Gastroesophageal sphincter (tissue), 4 donors: ENCODE results near the gene EPS8L2. TPM values are rescaled to one million over a fixed set of nuclear protein-coding genes. Genes with fewer than 3 reads are reported as not detected.

Source experiments
- ATAC-seq: fragments of 150-250 bp; one replicate; pipeline ENCODE4 v1.9.1; 2016; ENCODE audit warnings: mild to moderate bottlenecking, moderate library complexity
- H3K27ac ChIP-seq, 4 donors: fragments of 200-600 bp; sonication (generic) in 3 of 4; 1 replicate in 3 of 4; 2 replicates in 1 of 4; pipeline ENCODE4 v1.5.1; 2016 to 2019
- H3K27me3 ChIP-seq: fragments of 200-600 bp; sonication (generic); one replicate; pipeline ENCODE4 v1.5.1; 2019
- H3K36me3 ChIP-seq, 2 donors: fragments of 200-600 bp; sonication (generic); one replicate each; pipeline ENCODE4 v1.5.1; 2019; ENCODE audit warnings: control low read depth in 1 of 2
- H3K4me1 ChIP-seq, 3 donors: fragments of 200-600 bp; sonication (generic); 1 replicate in 2 of 3; 2 replicates in 1 of 3; pipeline ENCODE4 v1.5.1; 2016 to 2019; ENCODE audit warnings: control low read depth in 2 of 3
- H3K4me3 ChIP-seq, 2 donors: fragments of 200-600 bp; sonication (generic); one replicate each; pipeline ENCODE4 v1.5.1; 2019; ENCODE audit warnings: mild to moderate bottlenecking in 1 of 2, moderate library complexity in 1 of 2
- H3K9me3 ChIP-seq, 3 donors: fragments of 200-600 bp; sonication (generic); one replicate each; pipeline ENCODE4 v1.5.1; 2017 to 2019; ENCODE audit warnings: control low read depth in 2 of 3
- CTCF ChIP-seq, 4 experiments: fragments of 200-600 bp in 2 of 4; fragments of 450-650 bp in 2 of 4; sonication (generic) in 1 of 4; IDR thresholded peaks; one replicate each; pipeline ENCODE4 v1.5.1; 2017 to 2019; ENCODE audit warnings: antibody characterized with exemption in 4 of 4, mild to moderate bottlenecking in 2 of 4, moderate library complexity in 2 of 4
- EP300 ChIP-seq: sonication (generic); formaldehyde crosslinking; IDR thresholded peaks from one replicate; pipeline ENCODE4 v1.6.1; 2017; ENCODE audit warnings: antibody characterized with exemption, mild to moderate bottlenecking
- POLR2A ChIP-seq, 2 donors: fragments of 450-650 bp; IDR thresholded peaks; one replicate each; pipeline ENCODE4 v1.6.1; 2017; ENCODE audit warnings: antibody characterized with exemption in 2 of 2, mild to moderate bottlenecking in 2 of 2, moderate library complexity in 1 of 2
- POLR2AphosphoS5 ChIP-seq: sonication (generic); formaldehyde crosslinking; IDR thresholded peaks from one replicate; pipeline ENCODE4 v1.6.1; 2017; ENCODE audit warnings: antibody characterized with exemption
- WGBS, 2 donors: methylation state at CpG; one replicate each; pipeline ENCODE4 v1.1.5; 2018; ENCODE audit warnings: low coverage in 1 of 2; 5-methylcytosine and 5-hydroxymethylcytosine counted together
- total RNA-seq, 4 donors: library from RNA; depleted of rRNA; stranded (reverse); fragments of >200 nt; gene quantifications; one replicate each; pipeline ENCODE4 v1.1.0, GENCODE V29; 2016

Gene EPS8L2
- total RNA-seq, 4 donors from 2014 or later, result 9.7 to 33.9 (median 24.0) TPM

GRCh38 chr11:704228-704674, 1.8 kb upstream of the EPS8L2 start:
- ATAC-seq, result no peak

GRCh38 chr11:704781-705645, 1.0 kb upstream of the EPS8L2 start:
- H3K27ac ChIP-seq, result peak overlapping the region in 3 of 4 donors; percentile 68 to 86 (median 84)
- peaks cover 46% of the 10 kb centered on the region for H3K27me3 ChIP-seq
- no peak for TF ChIP-seq EP300
- no peak for TF ChIP-seq POLR2A (IDR thresholded peaks at IDR 0.05)
- no peak for TF ChIP-seq CTCF (IDR thresholded peaks at IDR 0.05)
- no peak for TF ChIP-seq POLR2AphosphoS5
- 27% methylated on average over 2 of the region's 27 CpGs; no CpG with 5 or more reads in 1 of the 2 donors for WGBS, 2 donors
- H3K9me3 ChIP-seq, result no peaks in the 10 kb centered on the region
- peak overlapping the region in 1 of 2 donors; percentile 54 for H3K4me3 ChIP-seq
- ATAC-seq, result no peak
- H3K4me1 ChIP-seq, result peaks cover 0 to 60% (median 26%) of the 10 kb centered on the region in 3 donors
- peaks cover 0 to 46% of the 10 kb centered on the region in 2 donors for H3K36me3 ChIP-seq

More at GRCh38 chr11:704228-704674, 1.8 kb upstream of the EPS8L2 start:
- Histone ChIP-seq H3K27ac (peak overlapping the region in 3 of 4 donors; percentile 68 to 86 (median 84)), H3K27me3 (peaks cover 38% of the 10 kb centered on the region), H3K36me3 (peaks cover 0 to 54% of the 10 kb centered on the region in 2 donors), H3K9me3 (no peaks in the 10 kb centered on the region), H3K4me3 (no peak overlapping the region), H3K4me1 (peaks cover 0 to 59% (median 26%) of the 10 kb centered on the region in 3 donors)
- WGBS, 2 donors, result no CpG with 5 or more reads among the region's 18 CpGs
- TF ChIP-seq POLR2AphosphoS5 (no peak), POLR2A (IDR thresholded peaks at IDR 0.05) (no peak), CTCF (IDR thresholded peaks at IDR 0.05) (no peak), EP300 (no peak)

GRCh38 chr11:706439-706956, 467 bp downstream of the EPS8L2 start:
- no CpG with 5 or more reads among the region's 22 CpGs for WGBS, 2 donors
- TF ChIP-seq POLR2AphosphoS5 (no peak), CTCF (IDR thresholded peaks at IDR 0.05) (no peak), POLR2A (IDR thresholded peaks at IDR 0.05) (peak in 1 of 2 donors; percentile 4)
- peaks cover 0 to 34% of the 10 kb centered on the region in 2 donors for H3K36me3 ChIP-seq
- peak overlapping the region; percentile 5 to 86 (median 76) for H3K27ac ChIP-seq
- peaks cover 57% of the 10 kb centered on the region for H3K27me3 ChIP-seq
- H3K4me1 ChIP-seq, result peaks cover 0 to 70% (median 28%) of the 10 kb centered on the region in 3 donors
- ATAC-seq, result peak; percentile 71
- peak overlapping the region; percentile 38 to 54 for H3K4me3 ChIP-seq
- no peaks in the 10 kb centered on the region for H3K9me3 ChIP-seq

GRCh38 chr11:706957-707816, 1.2 kb downstream of the EPS8L2 start:
- H3K4me1 ChIP-seq, result peaks cover 0 to 67% (median 28%) of the 10 kb centered on the region in 3 donors
- 14% methylated on average over 1 of the region's 30 CpGs; no CpG with 5 or more reads in 1 of the 2 donors for WGBS, 2 donors
- H3K36me3 ChIP-seq, result peaks cover 0 to 27% of the 10 kb centered on the region in 2 donors
- H3K4me3 ChIP-seq, result peak overlapping the region; percentile 38 to 54
- H3K27ac ChIP-seq, result peak overlapping the region; percentile 5 to 86 (median 76)
- peaks cover 64% of the 10 kb centered on the region for H3K27me3 ChIP-seq
- ATAC-seq, result peak; percentile 37
- no peaks in the 10 kb centered on the region for H3K9me3 ChIP-seq
- TF ChIP-seq CTCF (IDR thresholded peaks at IDR 0.05), result peak in 1 of 4 experiments; percentile 14
- no peak for TF ChIP-seq POLR2A (IDR thresholded peaks at IDR 0.05)
